GM19240 (cell line): Measurements from ENCODE around the gene SENP6.
"Not testable (repeated sequence)": the region's sequence is repeated elsewhere in the genome, so short reads cannot be mapped to it uniquely, and the experiment has no call there.

ENCODE experiments used
- DNase-seq: peaks from one replicate; pipeline ENCODE4 v3.0.0; 2011; ENCODE audit warnings: low spot score; ENCODE audit not compliant: insufficient read length

Gene SENP6

GRCh38 chr6:75609639-75610590 lies 8.2 kb downstream of the SENP6 start:
- no peak for DNase-seq

- DNase-seq = no peak
These were observed 9.5 kb downstream of the SENP6 start for GRCh38 chr6:75611011-75611701.

- DNase-seq = no peak
These were observed 10.2 kb downstream of the SENP6 start for GRCh38 chr6:75611702-75612375.

- no peak for DNase-seq
These were observed 10.8 kb downstream of the SENP6 start for GRCh38 chr6:75612434-75612833.

DNA sequence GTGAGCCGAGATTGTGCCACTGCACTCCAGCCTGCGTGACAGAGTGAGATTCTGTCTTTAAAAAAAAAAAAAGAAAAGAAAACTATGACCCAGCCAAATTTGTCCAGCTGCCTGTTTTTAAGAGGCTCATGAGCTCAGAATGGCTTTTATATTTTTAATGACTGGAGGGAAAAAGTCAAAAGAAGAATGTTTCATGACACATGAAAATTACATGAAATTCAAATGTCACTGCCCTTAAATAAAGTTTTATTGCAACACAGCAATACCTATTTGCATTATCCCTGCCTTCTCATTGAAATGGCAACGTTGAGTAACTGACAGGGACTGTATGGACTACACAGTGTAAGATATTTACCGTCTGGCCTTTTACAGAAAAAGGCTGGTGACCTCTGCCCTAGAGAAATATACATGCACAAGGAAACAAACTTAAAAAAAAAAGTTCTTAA lies 11.4 kb downstream of the SENP6 start:
- no peak for DNase-seq

DNA sequence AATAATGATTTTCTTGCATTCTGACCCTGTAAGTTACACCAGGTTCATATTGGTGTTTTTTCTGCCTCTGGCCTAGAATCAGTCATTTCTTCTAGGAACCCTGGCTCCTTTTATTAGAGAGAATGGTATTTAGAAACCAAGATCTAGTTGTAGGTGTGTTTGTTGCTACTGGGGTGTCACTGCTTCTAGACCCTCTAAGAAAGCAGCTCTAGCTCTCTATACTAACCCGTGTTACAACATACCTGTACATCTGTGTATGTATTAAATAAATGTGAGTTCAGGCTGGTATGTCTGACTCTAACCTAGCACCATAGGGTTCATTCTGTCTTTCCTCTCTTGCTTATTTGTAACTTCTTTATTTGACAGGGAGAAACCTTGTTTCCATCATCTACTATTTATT lies 16.8 kb downstream of the SENP6 start:
- no peak for DNase-seq

DNA sequence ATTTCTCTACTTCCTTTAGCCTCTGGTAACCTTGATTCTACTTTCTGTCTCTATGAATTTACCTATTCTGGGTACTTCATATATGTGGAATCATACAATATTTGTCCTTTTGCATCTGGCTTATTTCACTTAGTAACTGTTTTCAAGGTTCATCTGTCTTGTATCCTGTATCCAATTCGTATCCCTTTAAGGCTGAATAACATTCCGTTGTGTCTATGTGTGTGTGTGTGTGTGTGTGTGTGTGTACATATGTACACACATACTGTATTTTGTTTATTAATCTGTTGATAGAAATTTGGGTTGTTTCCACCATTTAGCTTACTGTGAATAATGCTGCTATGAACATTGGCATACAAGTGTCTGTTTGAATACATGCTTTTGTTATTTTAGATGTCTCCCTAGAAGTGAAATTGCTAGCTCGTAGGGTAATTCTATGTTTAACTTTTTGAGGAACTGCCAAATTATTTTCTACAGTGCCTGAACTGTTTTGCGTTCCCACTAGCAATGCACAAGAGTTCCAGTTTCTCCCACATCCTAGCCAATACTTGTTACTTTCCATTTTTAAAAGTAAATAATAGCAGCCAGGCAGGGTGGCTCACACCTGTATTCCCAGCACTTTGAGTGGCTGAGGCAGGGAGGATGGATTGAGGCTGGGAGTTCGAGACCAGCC lies 17.7 kb downstream of the SENP6 start:
- DNase-seq = no peak

DNA sequence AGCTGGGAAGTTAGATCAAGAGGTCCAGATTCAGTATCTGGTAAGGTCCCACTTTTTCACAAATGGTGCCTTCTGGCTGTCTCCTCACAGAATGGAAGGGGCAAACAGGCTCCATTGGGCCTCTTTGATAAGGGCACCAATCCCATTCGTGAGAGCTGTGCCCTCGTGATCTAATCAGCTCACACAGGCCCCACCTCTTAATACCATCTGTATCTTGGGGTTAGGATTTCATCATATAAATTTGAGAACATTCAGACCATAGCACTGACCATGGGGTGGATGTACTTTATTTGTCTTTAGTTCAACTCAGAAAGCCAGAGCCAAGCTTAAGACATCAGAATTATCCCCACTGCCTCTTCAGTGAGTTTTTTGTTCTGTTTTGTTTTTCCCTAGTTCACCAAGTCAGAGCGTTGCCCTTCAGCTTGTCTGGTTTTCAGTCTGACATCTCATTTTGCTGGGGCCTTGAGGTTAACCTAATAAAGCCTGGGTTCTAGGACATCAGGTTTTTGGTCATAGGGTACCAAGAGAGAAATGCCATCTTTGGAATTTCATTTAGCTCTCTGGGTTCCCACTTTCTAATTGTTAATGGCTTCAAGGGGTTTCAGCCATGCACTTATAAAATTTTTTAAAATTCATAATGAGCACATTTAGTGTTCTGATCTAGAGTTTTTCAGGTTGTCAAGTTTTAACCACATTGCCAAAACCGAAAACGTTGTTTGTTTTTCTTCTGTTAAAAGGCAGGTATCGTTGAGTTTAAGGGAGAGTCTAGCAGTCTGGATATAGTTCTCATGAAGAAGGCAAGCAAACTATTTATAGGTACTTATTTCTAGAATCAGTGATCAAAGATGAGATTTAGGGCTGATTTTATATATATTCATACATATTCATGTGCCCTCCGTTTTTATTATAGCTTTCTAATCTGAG lies 19.0 kb downstream of the SENP6 start:
- DNase-seq = no peak

DNA sequence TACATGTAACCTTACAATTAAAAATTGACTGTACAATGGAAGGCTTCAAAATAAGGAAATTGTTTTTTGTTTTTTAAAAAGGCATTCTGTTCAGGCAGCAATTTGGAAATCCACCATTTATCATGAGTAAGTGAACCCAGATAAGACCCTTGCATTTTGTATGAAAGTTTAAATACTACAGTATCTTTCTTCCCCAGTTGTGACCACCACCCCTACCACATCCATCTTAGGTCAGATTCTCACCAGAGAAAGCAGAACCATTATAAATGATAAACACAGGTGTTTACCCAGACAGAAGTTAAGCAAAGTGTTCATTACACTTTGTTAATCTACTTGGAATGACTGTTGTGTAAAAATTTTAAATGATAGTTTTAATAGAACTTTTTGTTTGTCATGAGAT lies 20.2 kb downstream of the SENP6 start:
- DNase-seq = no peak

GRCh38 chr6:75623491-75623890 lies 21.8 kb downstream of the SENP6 start:
- DNase-seq = no peak

- no peak for DNase-seq
These were observed 22.7 kb downstream of the SENP6 start for GRCh38 chr6:75624335-75624734.

GRCh38 chr6:75624988-75625387 lies 23.3 kb downstream of the SENP6 start:
- no peak for DNase-seq

DNA sequence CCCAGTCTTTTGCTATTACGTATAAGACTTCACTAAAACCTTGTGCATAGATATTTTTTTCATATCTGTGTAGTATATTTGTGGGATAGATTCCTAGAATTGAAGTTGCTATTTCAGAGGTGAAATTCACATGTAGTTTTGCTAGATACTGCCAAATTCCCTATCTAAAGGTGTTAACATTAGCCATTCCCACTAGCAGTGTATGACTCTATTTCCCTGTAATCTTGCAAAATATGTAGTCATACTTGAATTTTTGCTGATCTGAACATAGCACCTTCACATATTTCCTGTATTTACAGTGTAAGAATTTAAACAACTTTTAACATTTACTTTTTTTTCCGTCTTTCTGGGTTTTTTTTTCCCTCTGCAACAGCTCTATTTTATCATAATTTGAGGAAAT lies 24.9 kb downstream of the SENP6 start:
- DNase-seq = no peak

DNA sequence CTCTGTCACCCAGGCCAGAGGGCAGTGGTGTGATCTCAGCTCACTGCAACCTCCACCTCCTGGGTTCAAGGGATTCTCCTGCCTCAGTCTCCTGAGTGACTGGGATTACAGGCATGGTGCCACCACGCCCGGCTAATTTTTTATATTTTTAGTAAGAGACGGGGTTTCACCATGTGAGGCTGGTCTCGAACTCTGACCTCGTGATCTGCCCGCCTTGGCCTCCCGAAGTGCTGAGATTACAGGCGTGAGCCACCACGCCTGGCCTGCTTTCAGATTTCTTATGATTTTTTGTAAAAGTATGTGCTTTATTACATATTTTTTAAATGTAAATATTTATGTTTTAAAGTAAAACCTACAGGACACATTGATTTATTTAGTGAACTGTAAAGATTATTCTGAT lies 26.0 kb downstream of the SENP6 start:
- not testable (repeated sequence) for DNase-seq

DNA sequence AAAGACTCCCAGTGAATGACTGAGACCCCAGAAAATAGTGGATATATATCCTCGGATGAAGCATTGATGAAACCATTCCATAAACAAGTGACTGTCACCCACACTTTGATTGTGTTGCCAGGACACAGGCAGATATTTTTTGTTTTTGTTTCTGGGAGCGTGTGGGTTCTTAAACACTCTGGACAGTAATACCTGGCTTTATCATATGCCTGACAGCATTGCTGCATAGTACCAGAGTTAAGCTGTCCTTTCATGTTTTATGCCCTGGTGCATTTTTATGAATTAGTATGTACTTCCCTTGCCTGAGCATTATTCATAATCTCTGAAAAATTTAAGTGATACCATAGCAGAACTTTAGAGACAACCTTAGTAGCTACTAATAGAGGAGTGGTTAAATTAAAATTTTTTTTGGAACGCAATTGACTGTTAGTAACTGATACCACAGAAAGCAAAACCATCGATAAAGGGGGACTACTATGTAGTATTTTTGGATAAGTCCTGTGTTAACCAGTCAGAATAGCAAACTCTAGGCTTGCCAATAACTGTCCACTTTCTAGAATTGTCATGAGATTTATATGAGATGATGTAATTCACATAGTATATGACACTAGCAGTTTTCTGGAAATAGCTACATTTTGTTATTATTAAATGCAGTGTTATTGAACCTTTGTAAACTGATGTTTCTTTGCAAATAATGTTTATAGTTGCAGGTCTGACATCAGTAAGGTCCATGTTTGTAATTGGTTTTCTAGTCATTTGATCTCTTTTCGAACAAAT lies 30.4 kb downstream of the SENP6 start:
- no peak for DNase-seq

DNA sequence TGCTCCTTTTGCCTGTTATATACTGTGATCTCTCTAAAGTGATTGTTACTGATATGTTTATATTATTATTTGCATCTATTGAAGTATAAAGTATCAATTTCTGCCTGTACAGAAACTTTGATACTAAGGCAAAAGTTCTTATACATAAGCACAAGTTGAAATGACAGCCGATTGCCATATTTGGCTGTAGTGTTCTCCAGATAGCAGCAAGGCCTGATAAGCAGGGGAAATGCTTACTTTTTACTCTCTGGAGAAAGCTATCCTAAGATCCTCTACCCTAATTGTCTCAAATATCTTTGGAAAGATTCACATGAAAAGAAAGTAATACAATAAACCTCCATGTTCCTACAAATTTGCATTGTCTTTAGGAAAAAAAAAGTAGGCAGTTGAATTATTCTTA lies 31.4 kb downstream of the SENP6 start:
- no peak for DNase-seq

DNA sequence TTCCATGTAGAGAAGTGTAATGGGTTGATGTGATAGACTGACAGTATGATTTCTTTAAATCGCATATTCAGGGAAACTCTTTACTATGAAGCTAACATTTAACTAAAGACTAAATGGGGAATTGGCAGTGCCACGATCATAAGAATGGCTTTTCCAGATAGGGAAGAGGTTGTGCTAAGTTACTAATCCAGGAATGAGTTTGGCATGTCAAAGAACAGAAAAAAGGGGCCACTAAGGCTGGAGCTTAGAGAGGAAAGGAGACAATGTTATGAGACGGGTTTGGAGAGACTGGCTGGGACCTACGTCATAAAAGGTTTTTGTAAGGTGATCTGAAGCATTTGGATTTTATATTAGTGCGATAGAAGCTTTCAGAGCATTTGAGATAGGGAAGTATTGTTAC lies 40.6 kb downstream of the SENP6 start:
- no peak for DNase-seq

- no peak for DNase-seq
These were observed 41.5 kb downstream of the SENP6 start for GRCh38 chr6:75643173-75643572.

GRCh38 chr6:75656479-75656878 lies 54.8 kb downstream of the SENP6 start:
- DNase-seq = no peak

- DNase-seq = no peak
These were observed 55.6 kb downstream of the SENP6 start for GRCh38 chr6:75657327-75657726.
